Suprapubic skin (tissue), 3 donors: ENCODE results near the gene ART1.

Experiments
- CTCF ChIP-seq, 2 donors: fragments of 200-600 bp in 1 of 2; fragments of 450-650 bp in 1 of 2; sonication (generic) in 1 of 2; IDR thresholded peaks; one replicate each; pipeline ENCODE4 v1.5.1; 2016 to 2019; ENCODE audit warnings: antibody characterized with exemption in 2 of 2, mild to moderate bottlenecking in 1 of 2, moderate library complexity in 1 of 2
- POLR2A ChIP-seq, 2 donors: fragments of 450-650 bp; IDR thresholded peaks; one replicate each; pipeline ENCODE4 v1.6.1; 2017; ENCODE audit warnings: antibody characterized with exemption in 2 of 2, mild to moderate bottlenecking in 2 of 2, moderate library complexity in 2 of 2

- TF ChIP-seq POLR2A (IDR thresholded peaks at IDR 0.05) = no peak
- no peak for TF ChIP-seq CTCF (IDR thresholded peaks at IDR 0.05)
Measured at GRCh38 chr11:3642071-3642951, 2.6 kb upstream of the ART1 start.
